Effector memory CD4-positive, alpha-beta T cell (primary cell): Measurements from ENCODE around the gene GPN2.
"Not testable (repeated sequence)": the region's sequence is repeated elsewhere in the genome, so short reads cannot be mapped to it uniquely, and the experiment has no call there.

Experiments
- DNase-seq, 3 donors: peaks; one replicate each; pipeline ENCODE4 v3.0.0-alpha.2; 2020
- H3K27ac ChIP-seq: 2 replicates; pipeline ENCODE4 v1.7.0; 2013; ENCODE audit warnings: mild to moderate bottlenecking, low read length, moderate library complexity; ENCODE audit not compliant: insufficient read depth, poor library complexity, severe bottlenecking
- H3K27me3 ChIP-seq: replicated peaks from 2 replicates; pipeline ENCODE4 v1.7.0; 2013; ENCODE audit warnings: mild to moderate bottlenecking, low read length; ENCODE audit not compliant: insufficient read depth, control insufficient read depth, poor library complexity, severe bottlenecking
- H3K36me3 ChIP-seq: 2 replicates; pipeline ENCODE4 v1.7.0; 2013; ENCODE audit warnings: mild to moderate bottlenecking, low read length, moderate library complexity; ENCODE audit not compliant: control insufficient read depth, insufficient read depth
- H3K4me1 ChIP-seq: 2 replicates; pipeline ENCODE4 v1.7.0; 2013; ENCODE audit warnings: low read length, mild to moderate bottlenecking; ENCODE audit not compliant: control insufficient read depth, insufficient read depth, poor library complexity, severe bottlenecking
- H3K4me3 ChIP-seq: 2 replicates; pipeline ENCODE4 v1.7.0; 2013; ENCODE audit warnings: low read length, low read depth, mild to moderate bottlenecking; ENCODE audit not compliant: insufficient read depth, poor library complexity, severe bottlenecking
- H3K9me3 ChIP-seq: 2 replicates; pipeline ENCODE4 v1.7.0; 2013; ENCODE audit warnings: mild to moderate bottlenecking, low read length, moderate library complexity; ENCODE audit not compliant: control insufficient read depth

GPN2 gene

GRCh38 chr1:26848941-26849774 is 40.9 kb downstream of the GPN2 start:
- Histone ChIP-seq H3K4me1 (no peaks in the 10 kb centered on the region), H3K9me3 (no peaks in the 10 kb centered on the region), H3K36me3 (peaks cover 77% of the 10 kb centered on the region), H3K4me3 (no peak overlapping the region), H3K27ac (no peak overlapping the region), H3K27me3 (no peaks in the 10 kb centered on the region)
- no peak for DNase-seq

GRCh38 chr1:26848499-26848898 is 41.6 kb downstream of the GPN2 start:
- Histone ChIP-seq H3K27me3 (no peaks in the 10 kb centered on the region), H3K4me3 (no peak overlapping the region), H3K9me3 (no peaks in the 10 kb centered on the region), H3K4me1 (no peaks in the 10 kb centered on the region), H3K27ac (no peak overlapping the region), H3K36me3 (peaks cover 75% of the 10 kb centered on the region)
- no peak for DNase-seq

DNA sequence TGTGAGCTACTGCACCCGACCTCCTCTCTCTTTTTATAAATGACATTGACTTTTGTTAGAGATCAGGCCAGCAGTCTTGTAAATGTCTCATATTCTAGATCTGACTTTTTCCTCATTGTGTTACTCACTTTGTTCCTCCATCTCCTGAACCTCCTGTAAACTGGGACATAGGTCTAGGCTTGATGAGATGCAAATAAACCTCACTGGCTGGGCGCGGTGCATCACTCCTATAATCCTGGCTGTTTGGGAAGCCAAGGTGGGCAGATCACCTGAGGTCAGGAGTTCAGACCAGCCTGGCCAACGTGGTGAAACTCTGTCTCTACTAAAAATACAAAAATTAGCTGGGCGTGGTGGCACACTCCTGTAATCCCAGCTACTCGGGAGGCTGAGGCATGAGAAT is 42.3 kb downstream of the GPN2 start:
- H3K36me3 ChIP-seq = peaks cover 75% of the 10 kb centered on the region
- H3K4me1 ChIP-seq, H3K27ac ChIP-seq: not testable (repeated sequence)

GRCh38 chr1:26844424-26845196 is 45.5 kb downstream of the GPN2 start:
- Histone ChIP-seq H3K9me3 (no peaks in the 10 kb centered on the region), H3K27me3 (no peaks in the 10 kb centered on the region), H3K4me1 (peaks cover 3% of the 10 kb centered on the region), H3K27ac (no peak overlapping the region), H3K36me3 (peaks cover 62% of the 10 kb centered on the region), H3K4me3 (no peak overlapping the region)
- DNase-seq = no peak

More for the DNA sequence above, 42.3 kb downstream of the GPN2 start:
- not testable (repeated sequence) for H3K4me3 ChIP-seq, DNase-seq, H3K9me3 ChIP-seq, H3K27me3 ChIP-seq

DNA sequence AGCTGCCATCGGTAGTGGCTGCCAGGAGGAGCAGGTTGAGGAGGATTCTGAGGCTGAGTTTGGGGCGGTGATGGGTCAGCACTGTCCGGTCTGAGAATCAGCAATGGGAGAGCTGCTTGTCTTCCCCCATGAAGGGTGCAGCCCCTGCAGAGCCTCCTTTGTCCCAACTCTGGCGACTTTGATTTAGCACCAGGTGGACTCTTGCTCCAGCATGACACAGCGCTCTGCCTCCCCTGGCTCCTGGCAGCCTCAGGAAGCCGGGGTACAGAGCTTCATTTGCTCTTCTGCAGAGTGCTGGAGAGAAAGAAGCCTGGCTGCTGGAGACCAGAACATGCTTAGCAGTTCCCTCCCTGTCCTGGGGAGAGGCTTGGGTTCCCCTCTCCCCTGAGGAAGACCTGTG is 50.3 kb downstream of the GPN2 start:
- peak overlapping the region; percentile 86 for H3K27ac ChIP-seq
- DNase-seq = no peak

DNA sequence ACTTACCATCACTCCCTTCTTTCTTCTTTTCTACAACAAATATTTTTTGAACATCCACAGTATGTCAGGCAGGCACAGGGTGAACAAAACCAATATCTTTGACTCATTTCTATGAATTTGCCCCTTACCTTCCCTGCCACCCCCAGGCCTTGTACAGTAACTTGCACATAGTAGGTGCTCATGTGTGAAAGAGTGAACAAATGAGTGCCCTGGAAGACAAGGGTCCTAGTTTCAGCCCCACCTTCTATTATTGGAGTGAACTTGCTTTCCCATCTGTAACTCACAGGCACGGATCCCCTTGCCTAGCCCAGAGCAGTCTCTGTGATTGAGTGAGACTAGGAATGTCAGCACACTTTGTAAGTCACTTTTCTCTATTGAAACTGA is 50.8 kb downstream of the GPN2 start:
- Histone ChIP-seq H3K4me3 (no peak overlapping the region), H3K27me3 (no peaks in the 10 kb centered on the region), H3K36me3 (peaks cover 47% of the 10 kb centered on the region), H3K27ac (peak overlapping the region; percentile 86), H3K9me3 (no peaks in the 10 kb centered on the region), H3K4me1 (peaks cover 28% of the 10 kb centered on the region)
- DNase-seq = no peak

More for the DNA sequence above, 50.3 kb downstream of the GPN2 start:
- peaks cover 47% of the 10 kb centered on the region for H3K36me3 ChIP-seq
- H3K4me3 ChIP-seq = no peak overlapping the region
- H3K27me3 ChIP-seq = no peaks in the 10 kb centered on the region
- H3K4me1 ChIP-seq = peaks cover 23% of the 10 kb centered on the region
- H3K9me3 ChIP-seq = no peaks in the 10 kb centered on the region

- peaks cover 34% of the 10 kb centered on the region for H3K4me1 ChIP-seq
- H3K27me3 ChIP-seq = no peaks in the 10 kb centered on the region
- DNase-seq = peak; percentile 65 to 71 (median 70)
- H3K36me3 ChIP-seq = peaks cover 47% of the 10 kb centered on the region
- H3K27ac ChIP-seq = peak overlapping the region; percentile 86
- no peaks in the 10 kb centered on the region for H3K9me3 ChIP-seq
- no peak overlapping the region for H3K4me3 ChIP-seq
Observed at GRCh38 chr1:26838474-26839338, 51.4 kb downstream of the GPN2 start.

- H3K4me3 ChIP-seq, H3K27ac ChIP-seq, H3K9me3 ChIP-seq, DNase-seq, H3K27me3 ChIP-seq: not testable (repeated sequence)
- Histone ChIP-seq H3K4me1 (peaks cover 44% of the 10 kb centered on the region), H3K36me3 (peaks cover 37% of the 10 kb centered on the region)
Observed at GRCh38 chr1:26837665-26838064, 52.4 kb downstream of the GPN2 start.

DNA sequence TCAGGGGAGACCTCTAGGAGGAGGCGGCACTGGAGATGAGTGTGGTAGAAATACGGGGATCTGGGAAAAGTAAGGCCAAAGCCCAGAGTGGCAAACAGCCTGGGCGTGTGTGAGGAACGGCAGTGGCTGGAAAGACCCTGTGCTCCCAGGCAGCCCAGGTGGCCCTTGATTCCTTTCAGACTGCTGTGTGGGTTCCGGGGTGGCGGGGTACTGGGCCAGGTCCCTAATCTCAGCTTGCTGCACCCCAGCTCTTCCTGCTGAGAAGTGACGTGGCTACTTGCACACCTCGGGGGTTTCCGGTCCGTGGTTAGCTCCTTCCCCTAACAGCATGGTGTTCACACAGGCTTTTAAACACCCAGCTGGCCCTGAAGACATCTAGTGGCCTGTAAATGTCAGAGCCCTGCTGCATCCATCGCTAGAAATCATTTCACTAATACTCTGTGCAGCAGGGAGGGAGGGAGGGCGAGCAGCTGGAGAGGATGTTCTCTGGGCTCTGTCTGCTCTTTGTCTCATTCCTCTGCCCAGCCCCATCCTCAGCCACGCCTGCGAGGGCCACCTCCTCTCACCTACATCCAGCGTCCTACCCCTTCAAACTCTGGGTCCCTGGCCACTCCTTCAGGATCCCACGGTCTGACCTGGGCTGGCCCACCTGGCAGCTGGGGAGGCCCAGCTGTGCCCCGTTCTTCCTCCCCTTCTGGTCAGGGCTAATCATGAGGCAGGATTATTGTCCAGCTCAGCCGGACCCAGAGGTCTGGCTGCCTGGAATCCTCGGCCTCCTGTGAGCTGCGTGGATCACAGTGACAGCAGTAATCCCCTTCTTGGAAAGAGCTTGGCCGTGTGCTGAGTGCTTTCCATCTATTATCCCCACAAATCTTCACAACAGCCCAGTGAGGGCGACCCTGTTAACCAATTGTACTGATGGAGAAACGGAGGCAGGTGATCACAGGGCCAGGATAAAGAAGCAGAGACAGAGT is 56.4 kb downstream of the GPN2 start:
- DNase-seq = peak; percentile 91 to 93 (median 93)
- Histone ChIP-seq H3K4me1 (peaks cover 62% of the 10 kb centered on the region), H3K9me3 (no peaks in the 10 kb centered on the region), H3K27ac (peak overlapping the region; percentile 99), H3K4me3 (peak overlapping the region; percentile 11), H3K27me3 (no peaks in the 10 kb centered on the region), H3K36me3 (peaks cover 18% of the 10 kb centered on the region)
